Keratinocyte (primary cell): ENCODE data around the gene GALNT9.

Experiments used
- CTCF ChIP-seq, 3 experiments: IDR thresholded peaks in 1 of 3; conservative IDR thresholded peaks in 1 of 3; optimal IDR thresholded peaks in 1 of 3; 2 replicates in 2 of 3; 3 replicates in 1 of 3; pipeline versions ENCODE3 to v1.5.1; 2011; ENCODE audit warnings: low read length in 3 of 3, mild to moderate bottlenecking in 3 of 3, moderate library complexity in 2 of 3, control low read depth in 1 of 3, inconsistent platforms in 1 of 3; ENCODE audit not compliant: insufficient read depth in 2 of 3; ENCODE audit errors: extremely low read depth in 1 of 3
- EZH2 ChIP-seq: IDR thresholded peaks from one replicate; pipeline ENCODE4 v1.6.1; 2012; ENCODE audit warnings: inconsistent platforms, mild to moderate bottlenecking, low read length, moderate library complexity

DNA sequence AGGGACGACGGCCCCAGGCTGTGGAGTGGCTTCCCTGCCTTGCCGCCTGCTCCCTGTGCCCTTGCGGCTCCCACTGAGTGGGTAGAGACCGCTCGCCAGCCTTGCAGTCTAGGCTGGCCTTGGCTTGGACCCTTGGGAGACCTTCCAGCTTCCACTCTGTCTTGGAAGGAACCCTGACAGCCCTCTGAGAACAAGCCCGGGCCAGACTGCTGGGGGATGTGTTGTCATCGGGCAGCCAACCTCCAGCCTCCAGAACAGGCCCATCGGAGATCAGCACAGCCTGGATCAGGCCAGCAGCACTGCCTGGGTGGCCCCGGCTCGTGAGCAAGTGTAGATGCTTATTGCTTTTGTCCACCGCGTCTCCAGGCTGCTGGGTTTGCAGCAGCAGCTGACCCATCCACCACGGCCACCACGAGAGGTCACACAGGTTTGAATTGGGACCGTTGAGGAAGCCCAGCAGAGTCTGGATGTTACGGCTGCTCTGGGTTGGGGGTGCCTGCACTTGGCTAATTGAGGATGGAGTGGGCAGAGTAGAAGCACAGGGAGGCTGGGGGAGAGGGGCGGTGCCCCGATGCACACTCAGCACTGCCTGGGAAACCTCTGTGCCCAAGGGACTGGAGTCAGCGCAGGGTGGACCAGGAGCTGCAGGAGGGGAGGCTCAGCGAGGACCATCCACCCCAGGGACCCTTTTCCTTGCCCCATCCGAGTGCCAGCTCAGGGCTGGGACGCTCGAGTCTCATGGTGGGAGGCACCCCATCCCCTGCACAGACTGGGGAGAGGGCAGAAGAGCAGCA lies 129.7 kb downstream of the GALNT9 start:
- no peak for TF ChIP-seq CTCF (optimal IDR thresholded peaks at IDR 0.05 in 1 of 3, IDR thresholded peaks at IDR 0.05 in 1 of 3, conservative IDR thresholded peaks at IDR 0.05 in 1 of 3; ENCODE audit: extremely low read depth in 1 of 3, insufficient read depth in 2 of 3, low read length in 3 of 3)
- TF ChIP-seq EZH2 = no peak
